Activated T-helper 1 cell treated with Interleukin-2 at 50 U/mL for 16 hours (primary cell): ENCODE results near the gene PXT1.
A peak's percentile ranks its signal among the peaks of the same experiment; 100 is the strongest.
"Not testable (repeated sequence)": the region's sequence is repeated elsewhere in the genome, so short reads cannot be mapped to it uniquely, and the experiment has no call there.

Experiments
- DNase-seq: peaks from one replicate; pipeline ENCODE4 v3.0.0-alpha.2; 2020; ENCODE audit warnings: low read depth

The PXT1 gene

DNA sequence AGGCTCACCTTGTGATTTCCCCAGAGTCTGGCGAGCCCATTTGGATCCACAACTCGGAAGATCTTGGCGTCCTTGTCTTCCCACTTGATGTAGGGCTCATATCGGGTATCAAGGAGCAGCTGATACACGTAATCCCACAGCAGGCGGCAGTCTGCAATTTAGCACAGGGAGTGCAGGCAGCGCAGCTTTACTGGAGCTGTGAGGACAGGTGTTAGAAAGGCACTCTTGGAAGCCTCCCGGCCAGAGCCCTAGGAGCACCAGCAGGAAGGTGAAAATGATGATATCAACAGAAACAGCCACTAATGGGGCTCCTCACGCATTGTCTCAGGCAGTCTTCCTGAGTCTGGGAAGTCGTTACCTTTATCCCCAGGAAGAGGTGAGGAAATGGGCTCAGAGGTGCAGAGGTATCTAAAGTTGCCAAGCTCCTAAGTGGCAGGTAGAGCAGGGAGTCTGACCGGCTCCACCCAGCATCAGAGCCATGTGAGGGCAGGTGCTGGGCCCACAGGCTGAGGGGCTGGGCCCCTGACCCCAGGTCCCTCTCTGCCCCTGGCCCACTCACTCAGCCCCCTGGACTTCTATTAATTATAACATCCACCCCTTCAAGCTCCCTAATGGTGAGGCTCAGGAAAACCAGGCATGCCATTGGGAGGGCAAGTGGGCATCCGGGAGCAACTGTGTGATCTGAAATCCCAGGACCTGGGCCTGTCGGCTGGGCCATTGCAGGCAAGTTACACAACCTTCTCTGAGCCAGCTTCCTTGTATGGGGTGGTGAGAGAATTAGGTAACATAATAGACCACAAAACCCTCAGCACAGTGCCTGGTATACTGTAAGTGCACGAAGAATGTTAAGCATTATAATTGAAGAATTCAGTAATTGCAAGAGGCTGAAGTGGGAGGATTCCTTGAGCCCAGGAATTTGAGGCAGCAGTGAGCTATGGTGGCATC lies 73.5 kb downstream of the PXT1 start:
- DNase-seq, result no peak

DNA sequence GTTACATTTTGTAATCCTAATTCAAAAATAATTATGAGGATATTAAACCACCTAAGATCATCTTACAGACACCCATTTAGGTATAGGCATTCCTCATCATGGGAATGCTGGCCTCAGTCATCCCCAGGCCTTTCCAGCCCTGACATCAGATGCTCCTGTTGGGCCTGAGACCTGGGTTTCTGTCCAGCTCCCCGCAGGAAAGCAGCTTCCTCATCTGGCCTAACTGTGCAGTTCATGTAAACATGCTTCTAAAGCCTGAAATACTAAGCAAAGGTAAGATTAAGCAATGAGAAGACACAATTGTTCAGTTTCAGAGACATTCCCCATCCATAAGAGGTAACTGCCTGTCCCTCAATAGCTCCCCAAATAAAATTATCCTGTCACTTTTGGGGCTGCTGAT lies 74.2 kb downstream of the PXT1 start:
- no peak for DNase-seq

DNA sequence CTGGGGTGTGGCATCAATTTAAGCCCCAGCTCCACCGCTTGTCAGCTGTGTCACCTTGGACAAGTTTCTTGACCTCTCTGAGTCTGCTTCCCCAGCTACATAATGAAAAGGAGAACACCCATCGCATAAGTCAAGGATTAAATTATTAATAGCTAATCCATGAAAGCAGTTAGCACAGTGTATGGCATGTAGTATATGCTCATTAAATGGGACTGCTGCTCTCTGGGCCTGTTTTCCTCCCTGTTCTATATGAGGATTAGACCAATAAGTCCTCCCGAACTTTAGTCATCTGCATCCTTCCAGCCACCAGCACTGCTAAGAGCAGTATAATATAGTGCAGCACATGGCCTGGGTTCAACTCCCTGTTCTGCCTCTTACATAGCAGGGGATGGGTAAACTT lies 74.9 kb downstream of the PXT1 start:
- DNase-seq, result no peak

DNA sequence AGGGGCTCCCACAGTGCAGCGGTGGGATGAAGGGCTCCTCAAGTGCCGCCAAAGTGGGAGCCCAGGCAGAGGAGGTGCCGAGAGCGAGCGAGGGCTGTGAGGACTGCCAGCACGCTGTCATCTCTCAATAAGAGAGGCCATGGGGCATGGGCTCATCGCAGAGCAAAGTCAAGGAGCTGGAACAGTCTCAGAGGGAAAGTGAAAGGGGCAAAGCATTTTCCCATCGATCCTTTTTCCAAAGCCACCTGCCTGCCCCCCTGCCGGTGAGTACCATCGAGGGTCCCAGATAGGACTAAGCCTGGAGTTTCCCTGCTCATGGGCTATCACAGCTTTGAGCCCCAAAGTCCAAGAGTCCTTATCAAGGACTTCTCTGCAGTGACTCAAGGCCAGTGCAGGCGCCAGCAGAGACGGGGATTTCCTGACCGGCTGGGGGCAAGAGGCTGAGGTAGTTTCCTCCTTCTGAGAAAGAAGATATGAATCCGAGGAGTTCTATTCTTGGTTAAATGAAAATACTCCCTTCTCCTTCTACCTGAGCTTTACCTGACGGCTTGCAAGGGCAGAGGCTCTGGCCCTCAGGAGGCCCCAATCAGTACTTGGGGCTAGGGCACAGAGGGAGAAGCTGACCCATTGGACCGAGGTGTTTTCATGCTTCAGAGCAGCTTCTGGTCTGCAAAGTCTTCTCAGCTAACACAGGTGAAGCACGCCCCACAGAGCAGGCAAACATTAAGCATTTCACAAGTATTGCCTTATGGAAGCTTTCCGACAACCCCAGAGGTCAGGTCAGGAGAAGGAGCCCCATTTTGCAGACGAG lies 77.8 kb downstream of the PXT1 start:
- no peak for DNase-seq

DNA sequence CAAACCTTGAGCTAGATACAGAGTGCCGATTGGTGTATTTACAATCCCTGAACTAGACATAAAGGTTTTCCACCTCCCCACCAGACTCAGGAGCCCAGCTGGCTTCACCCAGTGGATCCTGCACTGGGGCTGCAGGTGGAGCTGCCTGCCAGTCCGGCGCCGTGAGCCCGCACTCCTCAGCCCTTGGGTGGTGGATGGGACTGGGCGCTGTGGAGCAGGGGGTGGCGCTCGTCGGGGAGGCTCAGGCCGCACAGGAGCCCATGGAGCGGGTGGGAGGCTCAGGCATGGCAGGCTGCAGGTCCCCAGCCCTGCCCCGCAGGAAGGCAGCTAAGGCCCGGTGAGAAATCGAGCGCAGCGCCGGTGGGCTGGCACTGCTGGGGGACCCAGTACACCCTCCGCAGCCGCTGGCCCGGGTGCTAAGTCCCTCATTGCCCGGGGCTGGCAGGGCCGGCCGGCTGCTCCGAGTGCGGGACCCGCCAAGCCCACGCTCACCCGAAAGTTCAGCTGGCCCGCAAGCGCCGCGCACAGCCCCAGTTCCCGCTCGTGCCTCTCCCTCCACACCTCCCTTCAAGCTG lies 78.5 kb downstream of the PXT1 start:
- not testable (repeated sequence) for DNase-seq

DNA sequence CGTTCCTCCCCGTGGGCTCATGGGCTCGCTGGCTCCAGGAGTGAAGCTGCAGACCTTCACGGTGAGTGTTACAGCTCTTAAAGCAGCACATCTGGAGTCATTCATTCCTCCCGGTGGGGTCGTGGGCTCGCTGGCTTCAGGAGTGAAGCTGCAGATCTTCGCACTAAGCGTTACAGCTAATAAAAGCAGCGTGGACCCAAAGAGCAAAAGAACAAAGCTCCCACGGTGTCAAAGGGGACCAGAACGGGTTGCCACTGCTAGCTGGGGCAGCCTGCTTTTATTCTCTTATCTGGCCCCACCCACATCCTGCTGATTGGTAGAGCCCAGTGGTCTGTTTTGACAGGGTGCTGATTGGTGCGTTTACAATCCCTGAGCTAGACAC lies 79.3 kb downstream of the PXT1 start:
- DNase-seq, result not testable (repeated sequence)

DNA sequence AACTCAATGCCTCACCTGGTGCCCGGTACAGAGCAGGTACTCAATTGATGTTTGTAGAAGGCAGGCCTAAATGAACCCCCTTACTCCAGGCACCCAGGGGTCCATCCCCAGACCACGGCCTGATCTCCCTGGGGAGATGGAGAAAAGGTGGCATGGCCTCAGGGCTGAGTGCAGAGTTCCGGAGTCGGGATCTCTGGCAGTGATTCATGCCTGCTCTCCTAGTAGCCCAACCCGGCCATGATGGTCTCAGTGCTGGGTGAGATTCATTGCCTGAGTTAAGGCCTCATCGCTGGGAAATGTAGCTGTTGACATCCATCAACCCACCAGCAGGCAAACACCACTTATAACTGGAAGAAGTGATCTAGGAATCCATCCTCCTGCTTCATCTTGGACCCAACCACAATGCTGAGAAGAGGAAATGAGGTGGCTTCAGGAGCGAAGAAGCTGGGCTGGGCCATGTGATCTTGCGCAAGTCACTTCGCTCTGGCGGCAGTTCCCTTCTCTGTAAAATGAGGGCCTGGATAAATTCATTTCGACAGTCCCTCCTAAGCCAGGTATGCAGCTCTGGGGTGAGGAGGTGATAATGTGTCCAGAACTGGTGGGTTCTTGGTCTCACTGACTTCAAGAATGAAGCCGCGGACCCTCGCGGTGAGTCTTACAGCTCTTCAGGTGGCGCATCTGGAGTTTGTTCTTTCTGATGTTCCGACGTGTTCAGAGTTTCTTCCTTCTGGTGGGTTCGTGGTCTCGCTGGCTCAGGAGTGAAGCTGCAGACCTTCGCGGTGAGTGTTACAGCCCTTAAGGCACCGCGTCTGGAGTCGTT lies 79.9 kb downstream of the PXT1 start:
- DNase-seq, result no peak

DNA sequence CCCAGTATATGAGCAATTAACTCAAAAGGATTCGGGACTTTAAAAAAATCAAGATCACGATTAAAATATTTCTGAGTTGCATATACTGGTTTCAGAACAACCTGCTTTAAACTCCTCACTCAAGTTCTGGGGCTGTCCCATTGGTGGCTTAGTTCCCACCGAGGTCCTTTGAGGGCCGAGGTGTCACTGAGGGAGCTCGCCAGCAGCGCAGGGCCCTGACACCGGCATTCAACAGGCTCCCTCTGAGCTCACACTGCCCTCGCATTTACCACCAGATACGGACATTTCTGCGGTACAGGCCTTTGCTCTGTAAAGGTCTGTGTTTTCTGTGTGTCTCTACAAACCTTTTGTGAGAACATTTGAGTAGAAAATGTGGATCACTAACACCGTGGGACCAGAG lies 81.6 kb downstream of the PXT1 start:
- no peak for DNase-seq

DNA sequence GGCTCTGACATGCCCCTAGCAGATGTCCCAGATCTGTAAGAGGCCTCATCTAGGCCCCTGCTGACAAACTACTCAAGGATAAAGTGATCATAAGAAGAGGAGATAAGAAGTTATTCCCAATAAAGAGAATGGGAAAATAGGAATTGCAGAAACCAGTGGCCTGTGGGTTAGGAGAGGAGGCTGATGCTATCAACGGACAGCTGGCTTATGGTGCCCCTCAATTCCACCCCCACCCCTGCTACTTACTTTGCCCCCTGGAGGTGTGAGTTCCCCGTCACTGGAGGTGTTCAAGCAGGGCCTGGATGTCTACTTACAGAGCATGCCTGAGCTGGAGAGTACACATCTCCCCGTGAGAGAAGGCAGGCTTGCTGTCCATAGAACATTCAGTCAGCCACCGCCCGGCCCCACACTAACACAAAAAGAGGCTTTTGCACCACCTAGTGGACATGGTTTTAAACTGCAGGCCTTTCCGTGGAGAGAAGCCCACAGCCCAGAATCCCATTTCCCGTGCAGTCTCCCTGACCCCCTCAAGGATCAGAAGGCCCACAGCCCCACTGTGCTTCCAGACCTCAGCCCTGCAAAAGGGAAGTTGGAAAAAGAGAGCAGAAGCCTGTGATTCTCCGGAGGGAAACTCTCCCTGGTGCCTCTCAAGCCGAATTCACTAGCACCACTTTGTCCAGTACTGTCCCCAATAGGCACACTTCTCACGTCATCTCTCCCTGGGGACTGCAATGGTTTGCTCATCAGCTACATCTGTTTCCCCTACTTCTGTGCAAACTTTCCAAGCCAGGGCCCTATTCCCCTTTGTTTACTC lies 82.2 kb downstream of the PXT1 start:
- peak; percentile 32 for DNase-seq

DNA sequence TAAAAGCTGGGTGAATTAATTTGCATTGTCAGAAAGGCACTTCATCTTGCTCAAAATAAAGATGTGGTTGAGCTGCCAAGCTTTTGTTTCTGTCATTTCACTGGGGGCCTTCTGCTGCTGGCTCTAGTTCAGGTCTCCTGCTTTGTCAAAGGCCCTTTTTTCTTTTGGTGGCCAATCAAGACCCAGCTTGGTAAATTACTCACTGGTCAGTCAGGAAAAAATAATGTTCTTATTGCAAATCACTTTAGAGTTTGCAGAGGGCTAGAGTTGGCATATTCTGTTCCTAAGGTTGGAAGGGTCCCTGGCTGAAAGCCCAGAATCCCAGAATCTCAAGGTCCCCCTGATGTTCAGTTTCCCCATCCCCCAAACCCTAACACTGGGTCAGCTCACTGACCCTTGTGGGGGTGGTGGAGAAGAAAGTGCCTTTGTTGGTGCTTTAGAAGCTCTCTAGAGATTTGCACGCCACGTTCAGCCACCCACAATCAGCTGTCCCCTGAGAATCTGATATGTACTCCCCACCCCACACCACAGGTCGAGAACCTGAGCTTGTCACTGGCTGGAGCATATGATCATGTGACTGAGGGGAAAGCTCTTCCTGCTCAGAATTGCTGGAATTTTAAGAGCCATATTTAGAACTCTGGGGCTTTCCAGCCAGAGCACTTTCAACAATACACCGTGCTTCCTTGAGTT lies 84.3 kb downstream of the PXT1 start:
- no peak for DNase-seq

DNA sequence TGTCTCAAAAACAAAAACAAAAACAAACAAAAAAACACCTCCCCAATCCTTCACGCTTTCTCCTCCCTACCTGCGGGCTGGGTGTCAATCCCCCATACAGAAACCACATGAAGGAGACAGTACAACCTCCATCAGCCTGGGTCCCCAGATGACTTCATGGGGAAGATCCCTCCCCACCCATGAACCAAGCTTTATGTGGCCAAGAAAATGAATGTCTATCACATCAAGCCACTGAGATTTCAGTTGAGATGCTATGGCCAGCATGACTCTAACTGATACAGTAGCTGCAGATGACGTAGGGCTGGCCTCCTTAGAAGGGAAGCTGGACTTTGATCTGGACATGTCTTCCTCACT lies 84.8 kb downstream of the PXT1 start:
- DNase-seq, result no peak

DNA sequence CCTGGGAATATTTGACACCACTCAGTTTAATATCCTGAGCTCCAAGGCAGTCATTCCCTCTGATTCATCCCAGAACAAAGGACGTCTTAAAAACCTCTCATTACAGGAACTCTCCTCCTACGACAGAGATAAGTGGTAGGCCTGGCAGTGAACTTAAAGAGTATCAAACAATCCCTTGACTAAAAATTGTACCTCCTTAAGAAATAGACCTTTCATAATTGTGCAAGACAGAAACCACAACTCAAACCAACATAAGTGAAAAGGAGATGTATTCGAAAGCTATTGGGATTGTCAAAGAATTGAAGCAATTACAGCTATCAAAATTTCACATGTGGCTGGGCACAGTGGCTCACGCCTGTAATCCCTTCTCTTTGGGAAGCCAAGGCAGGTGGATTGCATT lies 86.8 kb downstream of the PXT1 start:
- no peak for DNase-seq

DNA sequence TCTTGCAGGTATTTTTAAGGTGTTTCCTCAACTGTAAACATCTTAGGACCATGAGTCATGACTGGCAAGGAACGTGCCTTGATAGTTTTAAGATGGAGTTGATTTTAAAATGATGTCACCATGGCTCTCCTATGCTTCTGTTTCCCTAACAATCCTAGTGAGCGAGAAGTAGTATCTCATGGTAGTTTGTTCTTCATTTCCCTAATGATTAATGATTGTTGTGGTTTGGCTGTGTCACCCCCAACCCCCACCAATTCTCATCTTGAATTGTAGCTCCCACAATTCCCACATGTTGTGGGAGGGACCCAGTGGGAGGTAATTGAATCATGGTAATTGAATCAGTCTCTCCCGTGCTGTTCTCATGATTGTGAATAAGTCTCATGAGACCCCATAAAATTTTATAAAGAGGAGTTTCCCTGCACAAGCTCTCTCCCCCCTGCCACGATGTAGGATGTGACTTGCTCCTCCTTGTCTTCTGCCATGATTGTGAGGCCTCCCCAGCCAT lies 89.2 kb downstream of the PXT1 start:
- DNase-seq, result no peak

DNA sequence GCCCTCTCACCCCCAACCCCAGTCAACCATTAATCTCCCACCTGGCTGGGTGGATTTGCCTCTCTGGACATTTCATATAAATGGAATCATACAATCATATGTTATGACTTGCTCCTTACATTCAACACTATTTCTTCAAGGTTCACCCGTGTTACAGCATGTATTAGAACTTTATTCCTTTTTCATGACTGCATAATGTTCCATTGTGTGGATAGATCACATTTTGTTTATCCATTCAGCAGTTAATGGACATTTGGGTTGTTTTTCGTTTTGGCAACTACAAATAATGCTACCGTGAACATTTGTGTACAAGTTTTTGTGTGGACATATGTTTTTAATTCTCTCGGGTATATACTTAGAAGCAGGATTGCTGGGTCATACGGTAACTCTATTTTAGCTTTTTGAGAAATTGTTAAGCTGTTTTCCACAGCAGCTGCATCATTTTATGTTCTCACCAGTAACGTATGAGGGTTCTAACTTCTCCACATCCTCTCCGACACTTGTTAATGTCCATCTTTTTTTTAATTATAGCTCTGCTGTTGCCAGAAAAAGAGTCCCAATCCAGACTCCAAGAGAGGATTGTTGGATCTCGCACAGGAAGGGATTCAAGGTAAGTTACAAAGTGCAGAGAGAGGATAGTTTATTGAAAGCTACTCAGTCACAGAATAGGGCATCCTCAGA lies 90.0 kb downstream of the PXT1 start:
- no peak for DNase-seq

DNA sequence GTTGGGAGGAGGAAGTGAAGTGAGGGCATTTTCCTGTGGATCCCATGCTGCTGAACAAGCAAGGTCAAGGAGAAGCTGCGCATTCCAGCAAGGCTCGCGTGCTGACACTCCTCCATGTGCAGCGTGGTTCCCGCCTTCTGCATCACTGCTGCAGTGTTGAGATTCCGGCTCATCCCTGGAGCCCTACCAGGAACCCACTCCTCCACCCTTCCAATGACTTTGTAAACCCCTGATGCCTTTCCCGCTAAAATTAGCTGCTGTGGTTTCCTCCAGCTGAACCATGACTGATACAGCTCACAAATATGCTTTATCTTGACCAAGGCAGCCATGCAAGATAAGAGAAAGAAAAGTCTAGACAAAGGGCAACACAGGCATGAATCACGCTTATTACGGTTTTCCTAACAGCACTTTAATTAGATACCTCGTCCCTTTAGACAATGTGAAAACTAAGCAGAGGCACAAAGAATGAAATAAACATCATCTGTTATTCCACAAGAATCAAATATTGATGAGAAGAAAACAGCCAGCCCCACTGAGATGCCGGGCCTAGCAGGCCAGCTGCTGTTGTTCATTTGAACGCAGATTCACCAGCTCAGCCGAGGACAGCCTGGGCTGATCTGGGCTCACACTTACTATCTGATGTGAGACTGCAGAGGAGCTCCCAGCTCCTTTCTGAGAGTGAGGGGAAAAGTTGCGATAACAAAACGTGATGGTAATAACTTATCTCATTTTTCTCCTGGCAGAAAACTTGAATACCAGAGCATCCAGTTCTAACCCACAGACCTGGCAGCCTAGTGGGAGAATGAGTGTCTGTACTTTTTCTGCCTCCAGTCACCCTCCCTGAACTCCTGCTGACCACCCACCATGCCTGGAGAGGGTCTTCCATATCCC lies 91.7 kb downstream of the PXT1 start:
- DNase-seq, result no peak

DNA sequence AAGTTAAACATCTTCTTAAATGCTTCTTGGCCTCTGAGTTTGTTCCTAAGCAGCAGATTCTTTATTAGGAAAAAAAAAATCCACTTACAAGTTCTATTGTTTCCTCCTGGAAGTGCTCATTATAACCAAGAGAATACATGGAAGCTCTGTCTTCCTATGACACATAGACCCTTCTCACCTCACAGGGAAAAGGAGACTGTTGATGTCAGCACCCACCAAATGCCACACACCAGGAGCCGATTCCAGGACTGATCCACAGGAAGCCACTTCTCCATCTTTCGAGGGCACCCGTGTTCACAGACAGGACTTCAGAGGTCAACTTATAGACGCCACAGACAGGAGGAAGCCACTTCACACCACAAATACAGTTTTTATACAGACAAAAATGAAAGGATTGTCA lies 92.6 kb downstream of the PXT1 start:
- DNase-seq, result no peak

DNA sequence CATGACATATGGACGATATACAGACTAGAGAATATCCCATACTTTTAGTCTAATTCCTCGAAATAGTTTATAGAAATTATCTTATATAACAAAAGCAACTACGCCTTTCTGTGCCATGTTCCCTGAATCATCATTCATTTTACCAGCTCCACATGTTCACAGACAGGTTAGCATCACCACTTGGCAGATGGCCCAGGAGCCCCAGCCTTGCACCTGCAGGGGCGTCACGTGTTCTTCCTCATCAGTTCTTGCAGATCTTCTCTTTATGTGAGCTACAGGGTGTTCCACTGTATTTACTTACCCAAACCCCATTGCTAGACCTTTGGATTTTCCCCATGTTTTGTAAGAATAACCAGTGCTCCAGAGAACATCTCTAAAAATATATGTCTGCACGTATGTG lies 93.4 kb downstream of the PXT1 start:
- DNase-seq, result no peak

DNA sequence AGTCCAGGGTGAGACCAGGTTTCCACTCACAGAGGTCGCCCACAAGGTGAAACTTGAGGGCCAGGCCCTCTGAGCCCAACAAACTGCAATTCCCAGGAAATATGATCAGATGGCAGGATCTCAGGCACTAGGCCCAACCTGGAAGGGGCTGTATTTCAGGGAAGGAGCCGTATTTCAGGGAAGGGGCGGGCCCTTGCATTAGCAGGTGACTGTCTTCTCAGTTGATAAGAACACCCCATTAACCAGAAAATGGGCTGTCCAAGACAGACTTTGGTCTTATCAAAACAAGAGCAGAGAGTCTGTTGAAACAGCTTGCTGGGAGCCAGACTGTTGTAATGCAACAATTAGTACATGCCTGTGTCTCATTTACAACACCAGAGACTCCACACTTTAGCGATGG lies 95.0 kb downstream of the PXT1 start:
- no peak for DNase-seq
